ENCODE measurements around the gene BAIAP3.

The BAIAP3 gene

DNA sequence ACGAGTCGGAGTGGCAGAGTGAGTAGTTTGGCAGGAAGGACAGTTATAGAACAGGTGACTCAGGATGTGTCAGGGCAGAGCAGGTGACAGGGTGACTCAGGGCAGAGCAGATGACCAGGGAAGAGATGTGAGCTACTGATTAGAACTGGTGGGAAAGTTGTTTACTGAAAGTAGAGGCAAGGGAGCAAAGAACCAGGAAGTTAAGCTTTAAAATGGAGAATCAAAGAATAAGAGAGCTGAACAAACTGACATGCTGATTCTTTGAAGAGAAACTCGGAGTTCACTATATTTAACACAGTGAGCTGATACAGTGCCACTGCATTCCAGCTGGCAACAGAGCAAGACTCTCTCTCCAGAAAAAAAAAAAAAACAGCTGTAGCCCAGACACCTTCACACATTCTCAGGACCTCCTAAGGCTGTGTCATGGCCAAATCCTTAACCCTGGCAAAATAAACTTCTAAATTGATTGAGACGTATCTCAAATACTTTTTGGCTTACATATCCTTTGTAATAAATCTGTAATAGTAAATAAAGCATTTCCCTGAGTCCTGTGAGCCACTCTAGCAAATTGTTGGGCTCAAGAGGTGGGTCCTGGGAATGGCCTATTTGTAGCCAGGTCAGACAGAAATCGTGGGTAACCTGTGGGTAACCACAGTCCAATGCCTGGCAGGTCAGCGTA lies 36.3 kb upstream of the BAIAP3 start:
- no peak for DNase-seq (ENCODE audit: low read depth in 1 of 2, low spot score in 1 of 2)

DNA sequence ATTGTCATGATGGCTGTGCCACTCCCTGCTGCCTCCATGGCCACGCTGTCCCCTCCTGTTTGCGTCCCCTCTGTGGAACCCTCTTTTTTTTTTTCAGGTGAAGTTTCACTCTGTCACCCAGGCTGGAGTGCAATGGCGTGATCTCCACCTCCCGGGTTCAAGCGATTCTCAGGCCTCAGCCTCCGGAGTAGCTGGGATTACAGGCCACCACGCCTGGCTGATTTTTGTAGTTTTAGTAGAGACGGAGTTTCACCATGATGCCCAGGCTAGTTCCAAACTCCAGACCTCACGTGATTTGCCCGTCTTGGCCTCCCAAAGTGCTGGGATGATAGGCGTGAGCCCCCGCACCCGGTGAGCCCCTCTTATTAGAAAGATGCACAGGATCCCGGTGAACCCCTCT lies 35.0 kb upstream of the BAIAP3 start:
- TF ChIP-seq, protein P1, sequence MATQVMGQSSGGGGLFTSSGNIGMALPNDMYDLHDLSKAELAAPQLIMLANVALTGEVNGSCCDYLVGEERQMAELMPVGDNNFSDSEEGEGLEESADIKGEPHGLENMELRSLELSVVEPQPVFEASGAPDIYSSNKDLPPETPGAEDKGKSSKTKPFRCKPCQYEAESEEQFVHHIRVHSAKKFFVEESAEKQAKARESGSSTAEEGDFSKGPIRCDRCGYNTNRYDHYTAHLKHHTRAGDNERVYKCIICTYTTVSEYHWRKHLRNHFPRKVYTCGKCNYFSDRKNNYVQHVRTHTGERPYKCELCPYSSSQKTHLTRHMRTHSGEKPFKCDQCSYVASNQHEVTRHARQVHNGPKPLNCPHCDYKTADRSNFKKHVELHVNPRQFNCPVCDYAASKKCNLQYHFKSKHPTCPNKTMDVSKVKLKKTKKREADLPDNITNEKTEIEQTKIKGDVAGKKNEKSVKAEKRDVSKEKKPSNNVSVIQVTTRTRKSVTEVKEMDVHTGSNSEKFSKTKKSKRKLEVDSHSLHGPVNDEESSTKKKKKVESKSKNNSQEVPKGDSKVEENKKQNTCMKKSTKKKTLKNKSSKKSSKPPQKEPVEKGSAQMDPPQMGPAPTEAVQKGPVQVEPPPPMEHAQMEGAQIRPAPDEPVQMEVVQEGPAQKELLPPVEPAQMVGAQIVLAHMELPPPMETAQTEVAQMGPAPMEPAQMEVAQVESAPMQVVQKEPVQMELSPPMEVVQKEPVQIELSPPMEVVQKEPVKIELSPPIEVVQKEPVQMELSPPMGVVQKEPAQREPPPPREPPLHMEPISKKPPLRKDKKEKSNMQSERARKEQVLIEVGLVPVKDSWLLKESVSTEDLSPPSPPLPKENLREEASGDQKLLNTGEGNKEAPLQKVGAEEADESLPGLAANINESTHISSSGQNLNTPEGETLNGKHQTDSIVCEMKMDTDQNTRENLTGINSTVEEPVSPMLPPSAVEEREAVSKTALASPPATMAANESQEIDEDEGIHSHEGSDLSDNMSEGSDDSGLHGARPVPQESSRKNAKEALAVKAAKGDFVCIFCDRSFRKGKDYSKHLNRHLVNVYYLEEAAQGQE (IDR thresholded peaks at IDR 0.05; ENCODE audit: insufficient replicate concordance, low read depth): no peak
- TF ChIP-seq POLR2AphosphoS5 (IDR thresholded peaks at IDR 0.05; ENCODE audit: low read depth) (no peak), GABPA (IDR thresholded peaks at IDR 0.05; ENCODE audit: low read depth) (no peak), SPI1 (IDR thresholded peaks at IDR 0.05; ENCODE audit: borderline replicate concordance, low read depth) (no peak)
- TF ChIP-seq, protein P2, sequence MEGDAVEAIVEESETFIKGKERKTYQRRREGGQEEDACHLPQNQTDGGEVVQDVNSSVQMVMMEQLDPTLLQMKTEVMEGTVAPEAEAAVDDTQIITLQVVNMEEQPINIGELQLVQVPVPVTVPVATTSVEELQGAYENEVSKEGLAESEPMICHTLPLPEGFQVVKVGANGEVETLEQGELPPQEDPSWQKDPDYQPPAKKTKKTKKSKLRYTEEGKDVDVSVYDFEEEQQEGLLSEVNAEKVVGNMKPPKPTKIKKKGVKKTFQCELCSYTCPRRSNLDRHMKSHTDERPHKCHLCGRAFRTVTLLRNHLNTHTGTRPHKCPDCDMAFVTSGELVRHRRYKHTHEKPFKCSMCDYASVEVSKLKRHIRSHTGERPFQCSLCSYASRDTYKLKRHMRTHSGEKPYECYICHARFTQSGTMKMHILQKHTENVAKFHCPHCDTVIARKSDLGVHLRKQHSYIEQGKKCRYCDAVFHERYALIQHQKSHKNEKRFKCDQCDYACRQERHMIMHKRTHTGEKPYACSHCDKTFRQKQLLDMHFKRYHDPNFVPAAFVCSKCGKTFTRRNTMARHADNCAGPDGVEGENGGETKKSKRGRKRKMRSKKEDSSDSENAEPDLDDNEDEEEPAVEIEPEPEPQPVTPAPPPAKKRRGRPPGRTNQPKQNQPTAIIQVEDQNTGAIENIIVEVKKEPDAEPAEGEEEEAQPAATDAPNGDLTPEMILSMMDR (IDR thresholded peaks at IDR 0.05; ENCODE audit: insufficient read depth, low read length): no peak
- Histone ChIP-seq H3K4me3 (replicated peaks; ENCODE audit: insufficient read depth, low read length) (no peak overlapping the region), H3K27ac (replicated peaks) (no peak overlapping the region), H3K27me3 (ENCODE audit: insufficient read depth, poor library complexity, severe bottlenecking) (no peaks in the 10 kb centered on the region)
- no peak for DNase-seq (ENCODE audit: low read depth in 1 of 2, low spot score in 1 of 2)

More for the DNA sequence above, 36.3 kb upstream of the BAIAP3 start:
- Histone ChIP-seq H3K27me3 (ENCODE audit: insufficient read depth, poor library complexity, severe bottlenecking) (no peaks in the 10 kb centered on the region), H3K27ac (replicated peaks) (no peak overlapping the region), H3K4me3 (replicated peaks; ENCODE audit: insufficient read depth, low read length) (no peak overlapping the region)
- TF ChIP-seq POLR2AphosphoS5 (IDR thresholded peaks at IDR 0.05; ENCODE audit: low read depth) (no peak), GABPA (IDR thresholded peaks at IDR 0.05; ENCODE audit: low read depth) (no peak), SPI1 (IDR thresholded peaks at IDR 0.05; ENCODE audit: borderline replicate concordance, low read depth) (no peak)
- TF ChIP-seq, protein P2 (IDR thresholded peaks at IDR 0.05; ENCODE audit: insufficient read depth, low read length): no peak
- TF ChIP-seq, protein P1 (IDR thresholded peaks at IDR 0.05; ENCODE audit: insufficient replicate concordance, low read depth): no peak

DNA sequence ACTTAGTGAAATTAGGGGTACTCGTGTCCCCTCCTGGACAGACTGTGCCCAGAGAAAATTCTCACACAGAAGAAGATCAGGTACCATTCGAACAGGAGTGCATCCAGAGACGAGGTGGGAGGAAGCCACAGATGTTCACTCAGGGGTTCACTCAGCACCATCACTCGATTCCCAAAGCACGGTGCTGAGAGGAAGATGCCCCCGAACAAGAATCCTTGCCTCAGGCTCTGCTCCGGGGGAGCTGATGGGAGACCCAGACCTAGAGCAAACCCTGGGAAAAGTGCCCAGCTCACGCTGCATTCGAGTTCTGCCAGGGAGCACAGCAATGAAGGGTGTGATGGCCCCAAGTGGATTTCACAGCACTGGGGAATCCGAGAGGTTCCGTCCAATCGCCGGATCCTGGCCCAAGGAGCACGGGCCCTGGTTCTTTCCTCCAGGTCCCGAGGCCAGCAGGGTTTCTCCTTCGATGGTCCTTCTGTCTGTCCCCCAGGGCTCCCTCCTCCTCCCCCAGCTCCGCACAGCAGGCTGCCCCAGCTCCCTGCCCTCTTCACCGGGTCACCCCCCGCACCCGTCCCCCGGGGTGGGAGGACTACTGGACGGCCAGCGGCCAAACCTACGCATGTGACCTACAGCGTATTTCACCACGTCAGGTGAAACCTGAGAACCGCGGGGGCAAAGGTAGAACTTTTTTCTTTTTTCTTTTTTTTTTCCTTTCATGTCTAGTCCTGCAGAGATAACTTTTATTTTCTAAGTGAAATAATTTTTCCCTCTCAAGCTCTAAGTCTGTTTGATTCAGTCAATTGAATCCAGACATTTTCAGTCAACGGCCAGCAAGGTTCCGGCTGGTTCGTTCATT lies 34.2 kb upstream of the BAIAP3 start:
- no peak overlapping the region for H3K27ac ChIP-seq (replicated peaks)
- no peak for DNase-seq (ENCODE audit: low read depth in 1 of 2, low spot score in 1 of 2)
- TF ChIP-seq SPI1 (IDR thresholded peaks at IDR 0.05; ENCODE audit: borderline replicate concordance, low read depth) (no peak), GABPA (IDR thresholded peaks at IDR 0.05; ENCODE audit: low read depth) (no peak), POLR2AphosphoS5 (IDR thresholded peaks at IDR 0.05; ENCODE audit: low read depth) (no peak)
- TF ChIP-seq, protein P2 (IDR thresholded peaks at IDR 0.05; ENCODE audit: insufficient read depth, low read length): no peak
- TF ChIP-seq, protein P1 (IDR thresholded peaks at IDR 0.05; ENCODE audit: insufficient replicate concordance, low read depth): no peak
- no peak overlapping the region for H3K4me3 ChIP-seq (replicated peaks; ENCODE audit: insufficient read depth, low read length)
- H3K27me3 ChIP-seq (ENCODE audit: insufficient read depth, poor library complexity, severe bottlenecking): no peaks in the 10 kb centered on the region

Measured in HL-60 (cell line).